HepG2 (cell line): ENCODE measurements around the gene GRB7. TPM values are rescaled to one million over a fixed set of nuclear protein-coding genes. Genes with fewer than 3 reads are reported as not detected.
A peak's percentile ranks its signal among the peaks of the same experiment; 100 is the strongest.

ENCODE experiments used
- AGO2 ChIP-seq: fragments of 200-400 bp; formaldehyde crosslinking; optimal IDR thresholded peaks from 2 replicates; pipeline ENCODE3; 2017; ENCODE audit warnings: mild to moderate bottlenecking, low read depth, low read length, moderate library complexity
- EP300 ChIP-seq, 3 experiments: sonication (generic) in 1 of 3; formaldehyde crosslinking in 1 of 3; IDR thresholded peaks; 2 replicates each; pipeline versions ENCODE4 v1.5.1 to v1.6.1; 2011 to 2020; ENCODE audit warnings: low read depth in 2 of 3, low read length in 2 of 3, borderline replicate concordance in 1 of 3, improper control_type of control experiment in 1 of 3, mild to moderate bottlenecking in 1 of 3, missing genetic modification reagents in 1 of 3, moderate library complexity in 1 of 3
- FOSL2 ChIP-seq: sonication (generic); formaldehyde crosslinking; IDR thresholded peaks from 2 replicates; pipeline ENCODE4 v1.4.0; 2020; ENCODE audit warnings: missing genetic modification reagents
- GABPB1 ChIP-seq: IDR thresholded peaks from 2 replicates; pipeline ENCODE4 v1.6.1; 2016; ENCODE audit warnings: mild to moderate bottlenecking, missing genetic modification reagents, moderate library complexity, missing compliant biosample characterization
- HNRNPH1 ChIP-seq: fragments of 200-400 bp; formaldehyde crosslinking; optimal IDR thresholded peaks from 2 replicates; pipeline ENCODE3; 2017; ENCODE audit warnings: mild to moderate bottlenecking, low read depth, low read length
- HOXD1 ChIP-seq: sonication (generic); formaldehyde crosslinking; IDR thresholded peaks from 2 replicates; pipeline ENCODE4 v1.5.0; 2020; ENCODE audit warnings: missing genetic modification reagents
- KAT8 ChIP-seq: IDR thresholded peaks from 2 replicates; pipeline ENCODE4 v1.6.1; 2016; ENCODE audit warnings: missing genetic modification reagents, missing compliant biosample characterization
- MED1 ChIP-seq: sonication (generic); formaldehyde crosslinking; IDR thresholded peaks from 2 replicates; pipeline ENCODE4 v1.4.0; 2020; ENCODE audit warnings: missing genetic modification reagents
- MTA1 ChIP-seq: sonication (generic); formaldehyde crosslinking; IDR thresholded peaks from 2 replicates; pipeline ENCODE4 v1.4.0; 2020; ENCODE audit warnings: missing genetic modification reagents, mild to moderate bottlenecking, borderline replicate concordance
- MZF1 ChIP-seq: sonication (generic); formaldehyde crosslinking; IDR thresholded peaks from 2 replicates; pipeline ENCODE4 v1.8.1; 2023; ENCODE audit warnings: mild to moderate bottlenecking, missing genetic modification reagents, borderline replicate concordance
- NR2F2 ChIP-seq: IDR thresholded peaks from 2 replicates; pipeline ENCODE4 v1.6.1; 2012; ENCODE audit warnings: low read depth, inconsistent platforms, borderline replicate concordance
- PCBP1 ChIP-seq: fragments of 200-400 bp; formaldehyde crosslinking; IDR thresholded peaks from 2 replicates; pipeline ENCODE4 v1.6.1; 2017; ENCODE audit warnings: mild to moderate bottlenecking, low read depth, low read length, borderline replicate concordance
- PCBP2 ChIP-seq: fragments of 200-400 bp; formaldehyde crosslinking; optimal IDR thresholded peaks from 2 replicates; pipeline ENCODE3; 2018; ENCODE audit warnings: low read length, low read depth; ENCODE audit not compliant: poor library complexity, severe bottlenecking
- RFX3 ChIP-seq: IDR thresholded peaks from 2 replicates; pipeline ENCODE4 v1.6.1; 2016; ENCODE audit warnings: missing biosample characterization, missing genetic modification reagents
- ZNF282 ChIP-seq: fragments of 450-650 bp; IDR thresholded peaks from 2 replicates; pipeline ENCODE4 v1.6.1; 2018; ENCODE audit not compliant: partially characterized antibody
- ZNF34 ChIP-seq: sonication (generic); formaldehyde crosslinking; IDR thresholded peaks from 2 replicates; pipeline ENCODE4 v1.4.0; 2020; ENCODE audit warnings: mild to moderate bottlenecking, missing genetic modification reagents, borderline replicate concordance
- ZNF879 ChIP-seq: sonication (generic); formaldehyde crosslinking; IDR thresholded peaks from 2 replicates; pipeline ENCODE4 v1.8.1; 2023; ENCODE audit warnings: missing genetic modification reagents
- polyA plus RNA-seq, 8 experiments: library from polyadenylated mRNA; depleted of rRNA in 3 of 8; stranded (reverse) in 7 of 8; unstranded in 1 of 8; fragments of >200 nt; fragmentation: Illumina TruSeq in 4 of 8; extraction: Trizol in 4 of 8; gene quantifications; 2 replicates each; pipeline versions ENCODE4 v1.2.1 to v1.2.3, GENCODE V29; 2011 to 2016; ENCODE audit warnings: low read depth in 4 of 8, missing spikeins in 1 of 8, mixed read lengths in 1 of 8; ENCODE audit not compliant: insufficient read depth in 1 of 8
- total RNA-seq, 5 experiments: library from RNA; depleted of rRNA; stranded (reverse); fragments of >200 nt; fragmentation: Illumina TruSeq; extraction: Trizol; gene quantifications; 2 replicates each; pipeline ENCODE4 v1.2.3, GENCODE V29; 2016; ENCODE audit warnings: low read depth in 1 of 5
- TF ChIP-seq, protein P1 (sequence below): IDR thresholded peaks from 2 replicates; pipeline ENCODE4 v1.6.1; 2016
- TF ChIP-seq, protein P2 (sequence below): sonication (generic); formaldehyde crosslinking; IDR thresholded peaks from 2 replicates; pipeline ENCODE4 v1.8.0; 2023; ENCODE audit warnings: mild to moderate bottlenecking, missing genetic modification reagents
- TF ChIP-seq, protein P3 (sequence below): sonication (generic); formaldehyde crosslinking; IDR thresholded peaks from 2 replicates; pipeline ENCODE4 v1.5.0; 2020; ENCODE audit warnings: mild to moderate bottlenecking, missing genetic modification reagents
- TF ChIP-seq, protein P4 (sequence below): sonication (generic); formaldehyde crosslinking; IDR thresholded peaks from 2 replicates; pipeline ENCODE4 v1.8.1; 2022; ENCODE audit warnings: low read depth, mild to moderate bottlenecking, missing genetic modification reagents
- TF ChIP-seq, protein P5 (sequence below): sonication (generic); formaldehyde crosslinking; IDR thresholded peaks from 2 replicates; pipeline ENCODE4 v1.4.0; 2020; ENCODE audit warnings: missing genetic modification reagents, mild to moderate bottlenecking, borderline replicate concordance

Gene GRB7
- total and polyA plus RNA-seq, 2 of the 13 experiments (the other 11 are each of a cell fraction or from before 2014, with no cell fraction given), result 60.2 to 77.7 TPM

DNA sequence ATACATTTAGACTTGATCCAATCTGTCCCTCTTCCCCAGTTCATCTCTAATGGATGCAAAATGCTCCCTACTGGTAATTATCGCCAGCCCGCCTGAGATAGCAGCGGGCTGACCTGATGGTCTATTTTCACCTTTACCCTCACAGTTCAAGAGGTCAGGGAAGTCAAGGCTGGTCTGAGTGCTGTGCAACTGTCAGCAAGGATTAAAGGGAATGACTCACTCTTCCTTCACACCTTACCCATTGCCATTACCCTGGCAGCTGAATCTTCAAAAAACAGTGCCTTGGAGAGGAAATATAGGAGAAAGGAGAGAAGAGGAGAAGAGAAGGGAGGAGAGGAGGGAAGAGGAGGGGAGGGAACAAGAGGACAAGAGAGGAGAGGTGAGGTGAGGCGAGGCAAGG is 36.3 kb downstream of the GRB7 start (continued):
- TF ChIP-seq FOSL2 (CRISPR knock-in tag) (peak; percentile 86), ZNF879 (CRISPR knock-in tag) (no peak), MZF1 (CRISPR knock-in tag) (no peak), PCBP2 (no peak), NR2F2 (peak; percentile 74), GABPB1 (CRISPR knock-in tag) (no peak), KAT8 (CRISPR knock-in tag) (no peak), MTA1 (CRISPR knock-in tag) (no peak), EP300 (IDR thresholded peaks at IDR 0.05; ENCODE audit: low read depth in 2 of 2, low read length in 2 of 2) (0 out of 4 replicates have a peak, but pooled peaks of 1 of the 2 experiments have one; percentile 9), EP300 (CRISPR knock-in tag; IDR thresholded peaks at IDR 0.05; ENCODE audit: borderline replicate concordance) (no peak), ZNF34 (no peak), ZNF282 (no peak), HOXD1 (CRISPR knock-in tag) (no peak), HNRNPH1 (no peak), MED1 (CRISPR knock-in tag) (no peak), AGO2 (no peak), RFX3 (CRISPR knock-in tag) (no peak), PCBP1 (no peak)
- TF ChIP-seq, protein P1, sequence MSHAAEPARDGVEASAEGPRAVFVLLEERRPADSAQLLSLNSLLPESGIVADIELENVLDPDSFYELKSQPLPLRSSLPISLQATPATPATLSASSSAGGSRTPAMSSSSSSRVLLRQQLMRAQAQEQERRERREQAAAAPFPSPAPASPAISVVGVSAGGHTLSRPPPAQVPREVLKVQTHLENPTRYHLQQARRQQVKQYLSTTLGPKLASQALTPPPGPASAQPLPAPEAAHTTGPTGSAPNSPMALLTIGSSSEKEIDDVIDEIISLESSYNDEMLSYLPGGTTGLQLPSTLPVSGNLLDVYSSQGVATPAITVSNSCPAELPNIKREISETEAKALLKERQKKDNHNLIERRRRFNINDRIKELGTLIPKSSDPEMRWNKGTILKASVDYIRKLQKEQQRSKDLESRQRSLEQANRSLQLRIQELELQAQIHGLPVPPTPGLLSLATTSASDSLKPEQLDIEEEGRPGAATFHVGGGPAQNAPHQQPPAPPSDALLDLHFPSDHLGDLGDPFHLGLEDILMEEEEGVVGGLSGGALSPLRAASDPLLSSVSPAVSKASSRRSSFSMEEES (CRISPR knock-in tag), result no peak
- TF ChIP-seq, protein P2, sequence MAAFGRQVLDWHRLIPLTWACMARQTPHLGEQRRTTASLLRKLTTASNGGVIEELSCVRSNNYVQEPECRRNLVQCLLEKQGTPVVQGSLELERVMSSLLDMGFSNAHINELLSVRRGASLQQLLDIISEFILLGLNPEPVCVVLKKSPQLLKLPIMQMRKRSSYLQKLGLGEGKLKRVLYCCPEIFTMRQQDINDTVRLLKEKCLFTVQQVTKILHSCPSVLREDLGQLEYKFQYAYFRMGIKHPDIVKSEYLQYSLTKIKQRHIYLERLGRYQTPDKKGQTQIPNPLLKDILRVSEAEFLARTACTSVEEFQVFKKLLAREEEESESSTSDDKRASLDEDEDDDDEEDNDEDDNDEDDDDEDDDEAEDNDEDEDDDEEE (CRISPR knock-in tag), result no peak
- TF ChIP-seq, protein P3, sequence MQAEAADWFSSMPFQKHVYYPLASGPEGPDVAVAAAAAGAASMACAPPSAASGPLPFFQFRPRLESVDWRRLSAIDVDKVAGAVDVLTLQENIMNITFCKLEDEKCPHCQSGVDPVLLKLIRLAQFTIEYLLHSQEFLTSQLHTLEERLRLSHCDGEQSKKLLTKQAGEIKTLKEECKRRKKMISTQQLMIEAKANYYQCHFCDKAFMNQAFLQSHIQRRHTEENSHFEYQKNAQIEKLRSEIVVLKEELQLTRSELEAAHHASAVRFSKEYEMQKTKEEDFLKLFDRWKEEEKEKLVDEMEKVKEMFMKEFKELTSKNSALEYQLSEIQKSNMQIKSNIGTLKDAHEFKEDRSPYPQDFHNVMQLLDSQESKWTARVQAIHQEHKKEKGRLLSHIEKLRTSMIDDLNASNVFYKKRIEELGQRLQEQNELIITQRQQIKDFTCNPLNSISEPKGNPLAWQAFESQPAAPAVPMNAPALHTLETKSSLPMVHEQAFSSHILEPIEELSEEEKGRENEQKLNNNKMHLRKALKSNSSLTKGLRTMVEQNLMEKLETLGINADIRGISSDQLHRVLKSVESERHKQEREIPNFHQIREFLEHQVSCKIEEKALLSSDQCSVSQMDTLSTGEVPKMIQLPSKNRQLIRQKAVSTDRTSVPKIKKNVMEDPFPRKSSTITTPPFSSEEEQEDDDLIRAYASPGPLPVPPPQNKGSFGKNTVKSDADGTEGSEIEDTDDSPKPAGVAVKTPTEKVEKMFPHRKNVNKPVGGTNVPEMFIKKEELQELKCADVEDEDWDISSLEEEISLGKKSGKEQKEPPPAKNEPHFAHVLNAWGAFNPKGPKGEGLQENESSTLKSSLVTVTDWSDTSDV (CRISPR knock-in tag), result no peak
- TF ChIP-seq, protein P4, sequence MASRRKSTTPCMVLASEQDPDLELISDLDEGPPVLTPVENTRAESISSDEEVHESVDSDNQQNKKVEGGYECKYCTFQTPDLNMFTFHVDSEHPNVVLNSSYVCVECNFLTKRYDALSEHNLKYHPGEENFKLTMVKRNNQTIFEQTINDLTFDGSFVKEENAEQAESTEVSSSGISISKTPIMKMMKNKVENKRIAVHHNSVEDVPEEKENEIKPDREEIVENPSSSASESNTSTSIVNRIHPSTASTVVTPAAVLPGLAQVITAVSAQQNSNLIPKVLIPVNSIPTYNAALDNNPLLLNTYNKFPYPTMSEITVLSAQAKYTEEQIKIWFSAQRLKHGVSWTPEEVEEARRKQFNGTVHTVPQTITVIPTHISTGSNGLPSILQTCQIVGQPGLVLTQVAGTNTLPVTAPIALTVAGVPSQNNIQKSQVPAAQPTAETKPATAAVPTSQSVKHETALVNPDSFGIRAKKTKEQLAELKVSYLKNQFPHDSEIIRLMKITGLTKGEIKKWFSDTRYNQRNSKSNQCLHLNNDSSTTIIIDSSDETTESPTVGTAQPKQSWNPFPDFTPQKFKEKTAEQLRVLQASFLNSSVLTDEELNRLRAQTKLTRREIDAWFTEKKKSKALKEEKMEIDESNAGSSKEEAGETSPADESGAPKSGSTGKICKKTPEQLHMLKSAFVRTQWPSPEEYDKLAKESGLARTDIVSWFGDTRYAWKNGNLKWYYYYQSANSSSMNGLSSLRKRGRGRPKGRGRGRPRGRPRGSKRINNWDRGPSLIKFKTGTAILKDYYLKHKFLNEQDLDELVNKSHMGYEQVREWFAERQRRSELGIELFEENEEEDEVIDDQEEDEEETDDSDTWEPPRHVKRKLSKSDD, result no peak
- TF ChIP-seq, protein P5, sequence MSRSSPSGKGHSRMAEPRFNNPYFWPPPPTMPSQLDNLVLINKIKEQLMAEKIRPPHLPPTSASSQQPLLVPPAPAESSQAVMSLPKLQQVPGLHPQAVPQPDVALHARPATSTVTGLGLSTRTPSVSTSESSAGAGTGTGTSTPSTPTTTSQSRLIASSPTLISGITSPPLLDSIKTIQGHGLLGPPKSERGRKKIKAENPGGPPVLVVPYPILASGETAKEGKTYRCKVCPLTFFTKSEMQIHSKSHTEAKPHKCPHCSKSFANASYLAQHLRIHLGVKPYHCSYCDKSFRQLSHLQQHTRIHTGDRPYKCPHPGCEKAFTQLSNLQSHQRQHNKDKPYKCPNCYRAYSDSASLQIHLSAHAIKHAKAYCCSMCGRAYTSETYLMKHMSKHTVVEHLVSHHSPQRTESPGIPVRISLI, result no peak
